HK-2 (cell line): ENCODE results near the gene KCNN3.
A peak's percentile ranks its signal among the peaks of the same experiment; 100 is the strongest.

ENCODE experiments used
- DNase-seq: peaks from one replicate; pipeline ENCODE4 v3.0.0-alpha.2; 2018; ENCODE audit not compliant: unreplicated experiment

KCNN3 gene

DNA sequence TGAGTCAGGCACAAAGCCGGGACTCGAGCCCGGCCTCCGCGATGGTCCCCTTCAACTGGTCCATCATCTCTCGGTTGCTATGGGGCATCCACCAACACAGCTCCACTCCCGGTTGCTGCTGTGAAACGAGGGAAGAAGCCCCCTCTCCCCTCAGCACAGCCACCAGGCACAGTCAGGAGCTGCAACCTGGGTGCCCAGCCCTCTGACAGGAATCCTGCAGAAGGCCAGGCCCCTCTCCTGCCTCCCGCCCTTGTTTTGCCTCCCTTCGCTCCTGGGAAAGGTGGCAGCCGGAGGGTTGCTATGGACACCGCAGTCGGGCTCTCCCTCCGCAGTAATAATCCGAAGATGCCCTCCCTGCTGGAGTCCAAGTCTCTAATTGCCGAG is 8.9 kb upstream of the KCNN3 start:
- no peak for DNase-seq

DNA sequence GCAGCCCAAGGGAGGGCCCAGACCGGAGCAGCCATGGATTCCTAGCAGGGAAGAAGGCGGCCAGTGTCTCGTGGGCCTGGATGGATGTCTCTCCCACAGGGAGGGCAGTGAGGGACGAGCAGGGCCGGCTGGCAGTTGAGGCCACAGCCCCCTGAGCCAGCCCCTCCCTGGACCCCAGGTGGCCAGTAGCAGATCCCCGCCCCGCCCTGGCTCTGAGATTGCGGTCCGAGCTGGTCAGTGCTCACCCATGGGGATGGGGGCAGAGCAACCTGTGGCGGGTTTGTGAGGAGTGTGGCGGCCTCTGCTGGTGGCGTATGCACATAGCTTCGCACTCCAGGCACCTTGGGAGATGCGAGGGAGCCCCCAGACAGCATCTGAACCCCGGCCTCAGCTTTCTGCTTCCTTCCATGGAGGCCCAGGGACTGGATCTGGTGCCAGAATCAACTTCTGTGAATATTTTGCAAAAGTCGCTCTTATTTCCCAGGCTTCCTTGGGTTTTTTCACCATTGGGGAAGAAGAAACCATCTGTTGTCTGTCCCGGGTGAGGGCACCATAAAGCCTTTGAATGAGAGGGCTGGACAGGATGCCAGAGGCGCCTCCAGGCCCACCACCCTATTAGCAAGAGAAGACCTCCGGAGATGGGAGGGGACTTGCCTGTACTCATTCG is 8.4 kb upstream of the KCNN3 start:
- peak; percentile 70 for DNase-seq

DNA sequence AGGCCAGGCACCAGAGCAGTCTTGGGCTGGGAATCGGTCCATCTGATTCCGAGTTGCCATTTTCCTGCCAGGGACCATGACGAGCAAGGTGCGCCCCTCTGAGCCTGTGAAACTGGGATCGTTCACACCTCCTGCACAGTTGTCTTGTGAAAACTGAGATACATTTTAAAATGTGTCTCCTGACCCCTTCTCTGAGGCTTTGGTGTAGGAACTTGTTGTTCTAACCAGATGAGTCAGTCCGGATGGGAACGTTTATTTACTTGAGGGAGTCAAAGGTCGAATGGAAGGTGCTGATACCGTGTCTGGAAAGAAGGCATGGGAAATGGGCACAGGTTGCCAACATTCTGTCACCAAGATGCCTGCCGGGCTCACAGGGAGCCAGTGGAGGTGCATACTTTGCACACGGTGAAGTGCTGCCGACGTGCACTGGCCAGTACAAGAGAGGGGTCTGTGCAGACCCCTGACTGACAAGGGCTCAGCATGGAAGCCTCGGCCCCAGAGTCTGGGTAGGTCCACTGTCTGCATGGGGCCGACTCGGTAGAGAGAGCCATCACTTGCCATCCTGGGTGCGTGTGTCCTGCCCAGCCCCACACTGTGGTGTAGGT is 7.4 kb upstream of the KCNN3 start:
- DNase-seq = no peak

GRCh38 chr1:154876842-154877369 is 6.8 kb upstream of the KCNN3 start:
- DNase-seq = no peak

DNA sequence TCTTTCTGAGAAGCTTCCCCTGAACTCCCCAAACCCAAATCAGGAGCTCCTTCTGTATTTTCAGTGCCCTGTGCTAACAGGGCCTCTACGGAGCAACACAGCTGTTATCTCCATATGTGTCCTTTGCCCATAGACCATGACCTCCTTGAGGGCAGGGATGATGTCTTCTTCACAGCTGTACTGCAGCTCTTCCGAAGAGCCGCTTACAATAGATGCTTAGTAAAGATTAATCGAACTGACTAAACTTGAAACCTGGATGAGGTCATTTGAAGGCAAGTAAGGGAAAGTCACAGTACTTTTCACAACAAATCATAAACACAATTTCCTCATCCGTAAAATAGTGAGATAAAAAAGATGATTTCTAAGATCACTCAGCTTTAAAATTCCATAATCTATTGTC is 4.4 kb upstream of the KCNN3 start:
- no peak for DNase-seq

GRCh38 chr1:154873321-154873950 is 3.4 kb upstream of the KCNN3 start:
- DNase-seq = no peak

DNA sequence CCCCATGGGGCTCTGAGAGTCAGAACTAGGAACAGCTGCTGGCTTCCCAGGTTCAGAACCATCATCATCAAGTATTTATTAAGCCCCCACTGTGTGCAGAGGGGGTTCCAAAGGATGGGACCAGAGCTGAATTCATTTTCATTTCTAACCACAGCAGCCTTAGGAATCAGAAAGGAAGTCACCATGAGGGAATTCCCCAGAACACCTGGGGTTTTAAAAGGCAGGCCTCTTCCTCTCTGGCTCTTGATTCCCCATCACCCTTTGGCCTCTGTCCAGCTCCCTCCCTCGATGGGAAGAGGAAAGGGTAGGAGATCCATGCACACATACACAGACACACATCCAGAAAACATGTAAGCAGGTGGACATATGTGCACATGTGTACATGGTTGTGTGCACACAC is 1.3 kb upstream of the KCNN3 start:
- DNase-seq = no peak

- no peak for DNase-seq
Measured at GRCh38 chr1:154870734-154871133, 653 bp upstream of the KCNN3 start.

- no peak for DNase-seq
Measured at GRCh38 chr1:154869351-154870114, 548 bp downstream of the KCNN3 start.

DNA sequence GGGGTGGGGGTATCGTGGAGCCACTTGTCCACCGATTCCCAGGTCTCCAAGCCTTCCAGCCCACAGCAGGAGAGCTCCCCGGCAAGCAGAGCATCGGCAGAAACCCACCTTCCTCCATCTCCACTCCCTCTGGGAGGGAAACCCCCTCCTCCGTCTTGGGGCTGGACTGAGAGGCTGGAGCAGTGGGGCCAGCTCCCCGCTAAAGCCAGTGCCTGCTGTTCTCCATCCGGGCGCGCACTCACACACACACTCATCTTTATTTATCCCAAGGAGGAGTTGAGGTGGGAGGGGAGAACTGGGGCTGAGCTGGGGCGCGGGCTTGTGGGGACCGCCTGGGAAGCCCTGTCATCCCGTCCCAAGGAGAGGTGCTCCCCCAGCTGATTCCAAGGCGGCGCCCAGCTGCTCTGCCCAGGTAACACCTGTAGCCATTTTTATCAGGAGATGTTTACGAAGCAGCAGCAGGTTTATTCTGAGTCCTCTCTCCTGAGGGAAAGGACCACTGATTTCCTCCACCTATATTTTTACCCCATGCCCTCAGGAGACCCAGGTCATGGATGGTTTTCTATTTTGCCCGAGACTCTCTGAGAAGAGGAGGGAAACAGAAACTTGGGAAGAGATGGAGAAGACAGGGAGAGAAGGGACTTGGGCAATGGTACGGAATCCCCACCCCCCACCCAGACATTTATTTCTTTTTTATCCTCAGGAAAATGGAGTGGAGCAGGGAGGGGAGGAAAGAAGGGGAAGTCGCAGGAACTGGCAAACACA is 2.1 kb downstream of the KCNN3 start:
- DNase-seq = no peak

DNA sequence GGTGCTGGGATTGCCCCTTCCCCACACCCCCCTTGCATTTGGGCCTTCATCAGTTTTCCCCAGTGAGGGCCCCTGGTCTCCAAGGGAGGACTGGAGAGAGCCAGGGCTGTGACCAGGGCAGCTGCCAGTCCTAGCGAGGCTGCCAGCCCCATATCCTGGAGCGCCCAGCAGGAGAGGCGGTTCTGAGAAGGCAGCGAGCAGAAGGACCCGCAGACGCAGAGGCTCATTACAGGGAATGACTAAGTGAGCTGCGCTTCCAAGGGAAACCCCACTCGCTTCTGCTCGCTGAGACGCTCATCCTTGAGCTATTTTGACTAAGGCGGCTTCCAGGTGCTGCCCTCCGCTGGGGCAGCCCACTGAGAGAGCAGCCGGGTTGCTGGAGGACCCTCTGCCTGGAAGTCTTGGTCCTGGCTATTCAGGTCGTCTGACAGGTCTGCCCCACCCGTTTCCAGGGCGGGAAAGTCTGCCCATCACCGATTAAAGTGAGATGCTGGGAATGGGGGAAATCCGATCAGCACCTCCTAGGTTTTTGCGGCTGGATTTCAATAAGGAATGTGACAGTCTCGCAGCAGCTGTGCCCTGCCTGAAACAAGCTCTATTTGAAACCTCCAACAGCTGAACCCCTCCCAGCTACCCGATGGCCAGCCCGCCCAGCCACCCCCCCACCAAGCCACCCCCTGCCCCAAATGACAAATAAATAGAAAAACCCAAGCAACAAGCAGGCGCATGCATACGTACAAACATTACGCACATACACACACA is 2.8 kb downstream of the KCNN3 start:
- DNase-seq = peak; percentile 54

- no peak for DNase-seq
Measured at GRCh38 chr1:154866257-154867063, 3.6 kb downstream of the KCNN3 start.

DNA sequence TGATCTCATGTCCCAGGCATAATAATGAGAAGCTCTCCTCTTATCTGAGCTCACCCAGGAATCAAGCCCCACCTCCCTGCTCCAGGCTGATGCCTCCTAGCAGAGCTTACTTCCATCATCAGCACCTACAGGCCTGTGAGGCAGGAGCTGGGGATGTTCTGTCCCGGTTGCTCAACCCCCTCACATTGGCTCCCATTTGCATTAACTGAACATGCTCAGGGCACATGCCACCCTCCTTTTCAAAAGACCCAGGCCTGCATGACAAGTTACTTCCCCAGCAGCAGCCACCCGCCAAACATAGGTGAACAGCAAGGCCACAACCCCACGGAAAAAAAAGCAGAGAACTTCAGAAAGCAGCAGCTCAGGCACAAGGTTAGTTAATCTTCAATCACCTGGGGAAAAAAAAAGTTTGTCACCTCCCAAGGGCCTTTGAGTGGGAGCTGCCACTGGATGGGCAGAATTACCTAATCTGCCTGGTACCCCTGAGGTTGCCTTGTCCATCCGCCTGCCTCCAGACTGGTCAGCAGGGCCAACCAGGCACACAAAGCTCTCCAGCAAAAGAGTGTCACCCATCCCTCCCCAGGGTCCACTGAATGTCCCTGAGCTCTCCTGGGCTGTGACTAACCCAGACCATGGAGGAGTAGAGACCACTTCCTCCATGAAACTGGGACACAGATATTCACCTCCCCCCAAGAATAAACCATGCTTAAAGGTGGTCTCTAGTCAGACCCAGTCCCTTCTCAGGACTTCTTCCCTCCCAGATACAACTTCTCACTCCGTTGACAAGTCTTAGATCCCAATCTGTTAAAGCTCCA is 4.4 kb downstream of the KCNN3 start:
- no peak for DNase-seq

DNA sequence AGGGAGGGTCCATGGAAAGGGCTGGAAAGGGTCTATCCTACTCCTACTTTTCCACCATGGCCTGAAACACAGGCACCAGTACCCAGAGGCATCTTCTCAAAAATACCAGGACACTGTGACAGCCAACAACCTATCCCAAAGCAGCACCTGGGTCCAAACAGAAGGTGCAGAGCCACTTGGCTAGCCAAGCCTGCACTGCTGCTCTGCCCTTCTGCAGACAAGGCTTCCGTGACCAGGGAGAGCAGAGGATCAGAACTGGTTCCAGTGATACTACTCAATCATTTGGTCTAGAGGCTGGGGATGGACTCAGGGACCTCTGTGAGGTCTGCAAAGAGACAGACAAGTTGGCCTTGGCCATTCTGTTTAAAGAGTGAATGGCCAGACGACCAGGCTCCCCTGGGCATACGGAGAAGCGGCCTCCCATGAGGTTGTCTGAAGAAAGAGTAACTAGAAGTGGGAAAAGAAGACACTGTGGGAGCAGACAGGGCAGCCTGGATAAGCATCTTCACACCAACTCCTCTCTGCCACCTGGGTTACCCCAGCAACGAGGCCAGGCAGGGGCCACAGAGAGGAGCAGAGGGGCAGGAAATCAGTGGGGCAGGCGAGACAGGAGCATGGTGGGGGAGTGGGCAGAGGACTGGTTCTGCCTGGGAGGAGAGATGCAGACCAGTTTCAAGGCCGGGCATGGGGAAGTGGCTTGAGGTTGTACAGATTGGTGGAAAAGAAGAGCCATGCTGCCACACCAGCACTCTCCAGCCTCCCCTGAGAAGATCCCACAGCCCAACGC is 5.7 kb downstream of the KCNN3 start:
- no peak for DNase-seq

GRCh38 chr1:154863315-154864174 is 6.5 kb downstream of the KCNN3 start:
- no peak for DNase-seq

- DNase-seq = no peak
Measured at GRCh38 chr1:154862907-154863306, 7.2 kb downstream of the KCNN3 start.

- no peak for DNase-seq
Measured at GRCh38 chr1:154861607-154862094, 8.4 kb downstream of the KCNN3 start.
